ENCODE data around the gene UBE2N. TPM values are rescaled to one million over a fixed set of nuclear protein-coding genes. Genes with fewer than 3 reads are reported as not detected.

The UBE2N gene
- total and polyA plus RNA-seq, 4 experiments from 2014 or later: 71.2 to 227 (median 136) TPM

GRCh38 chr12:93427779-93428564 is 13.8 kb downstream of the UBE2N start:
- intact Hi-C loops (cut with micrococcal nuclease): no loop called here
- no peaks in the 10 kb centered on the region for H3K27me3 Mint-ChIP-seq
- Histone ChIP-seq H3K4me1 (ENCODE audit: insufficient read depth, low read length) (peaks cover 95% of the 10 kb centered on the region), H3K27ac (ENCODE audit: low read depth, low read length) (no peak overlapping the region), H3K36me3 (ENCODE audit: insufficient read depth, low read length) (no peaks in the 10 kb centered on the region), H3K4me3 (ENCODE audit: low read length in 2 of 2) (no peak overlapping the region), H3K27me3 (ENCODE audit: insufficient read depth, low read length) (no peaks in the 10 kb centered on the region), H3K9me3 (ENCODE audit: control insufficient read depth in 1 of 2, low read length in 2 of 2) (no peaks in the 10 kb centered on the region)
- peak overlapping the region in 6 of 8 donors; percentile 21 to 75 (median 38) for H3K4me3 Mint-ChIP-seq
- CTCF ChIA-PET (ENCODE audit: partially characterized antibody): interaction anchor here (2.6 to 3.4 kb wide), 2 partner anchors 8 to 10 kb away, joined by 10 to 30 read pairs; no protein-coding TSS in a partner anchor
- peaks cover 65 to 91% (median 77%) of the 10 kb centered on the region in 4 donors for H3K4me1 Mint-ChIP-seq
- no peak for DNase-seq
- no peaks in the 10 kb centered on the region for H3K9me3 Mint-ChIP-seq
- POLR2A ChIA-PET (ENCODE audit: partially characterized antibody): no interaction called here
- H3K36me3 Mint-ChIP-seq: no peaks in the 10 kb centered on the region
- H3K27ac Mint-ChIP-seq: peak overlapping the region in 5 of 7 donors; percentile 38 to 75 (median 48)

GRCh38 chr12:93426412-93426805 is 15.3 kb downstream of the UBE2N start:
- POLR2A ChIA-PET (ENCODE audit: partially characterized antibody): interaction anchor here (0.9 kb wide), 2 partner anchors 11 to 14 kb away, joined by 4 read pairs; no protein-coding TSS in a partner anchor
- H3K4me1 Mint-ChIP-seq: peaks cover 67 to 94% (median 79%) of the 10 kb centered on the region in 4 donors
- H3K4me3 ChIP-seq (ENCODE audit: low read length in 2 of 2): no peak overlapping the region
- H3K9me3 ChIP-seq (ENCODE audit: control insufficient read depth in 1 of 2, low read length in 2 of 2): no peaks in the 10 kb centered on the region
- intact Hi-C loops (cut with micrococcal nuclease): loop anchor here (1.0 kb wide), 1 partner anchor 10 kb away; no protein-coding TSS in a partner anchor
- H3K27ac ChIP-seq (ENCODE audit: low read depth, low read length): no peak overlapping the region
- CTCF ChIA-PET (ENCODE audit: partially characterized antibody): interaction anchor here (0.7 to 3.4 kb wide), 9 partner anchors 11 to 675 kb away, joined by 3 to 10 read pairs (median 4); no protein-coding TSS in a partner anchor
- H3K9me3 Mint-ChIP-seq: no peaks in the 10 kb centered on the region
- H3K4me1 ChIP-seq (ENCODE audit: insufficient read depth, low read length): peaks cover 95% of the 10 kb centered on the region
- H3K27me3 Mint-ChIP-seq: no peaks in the 10 kb centered on the region
- no peaks in the 10 kb centered on the region for H3K36me3 Mint-ChIP-seq
- peak overlapping the region in 7 of 8 donors; percentile 16 to 73 (median 63) for H3K4me3 Mint-ChIP-seq
- H3K27ac Mint-ChIP-seq: peak overlapping the region; percentile 17 to 85 (median 52)
- H3K27me3 ChIP-seq (ENCODE audit: insufficient read depth, low read length): no peaks in the 10 kb centered on the region
- no peaks in the 10 kb centered on the region for H3K36me3 ChIP-seq (ENCODE audit: insufficient read depth, low read length)
- DNase-seq: no peak

GRCh38 chr12:93425736-93426411 is 15.9 kb downstream of the UBE2N start:
- H3K4me1 ChIP-seq (ENCODE audit: insufficient read depth, low read length): peaks cover 90% of the 10 kb centered on the region
- Mint-ChIP-seq H3K4me1 (peaks cover 67 to 94% (median 79%) of the 10 kb centered on the region in 4 donors), H3K27me3 (no peaks in the 10 kb centered on the region), H3K36me3 (no peaks in the 10 kb centered on the region), H3K4me3 (peak overlapping the region in 7 of 8 donors; percentile 40 to 73 (median 63)), H3K9me3 (no peaks in the 10 kb centered on the region), H3K27ac (peak overlapping the region; percentile 17 to 85 (median 61))
- H3K27me3 ChIP-seq (ENCODE audit: insufficient read depth, low read length): no peaks in the 10 kb centered on the region
- H3K9me3 ChIP-seq (ENCODE audit: control insufficient read depth in 1 of 2, low read length in 2 of 2): no peaks in the 10 kb centered on the region
- no peaks in the 10 kb centered on the region for H3K36me3 ChIP-seq (ENCODE audit: insufficient read depth, low read length)
- POLR2A ChIA-PET (ENCODE audit: partially characterized antibody): interaction anchor here (0.7 to 1.4 kb wide), 4 partner anchors 11 to 21 kb away, joined by 3 to 4 read pairs (median 4); no protein-coding TSS in a partner anchor
- H3K4me3 ChIP-seq (ENCODE audit: low read length in 2 of 2): no peak overlapping the region
- CTCF ChIA-PET (ENCODE audit: partially characterized antibody): interaction anchor here (0.8 to 1.4 kb wide), 7 partner anchors 11 to 675 kb away, joined by 3 to 5 read pairs (median 4); no protein-coding TSS in a partner anchor
- no peak overlapping the region for H3K27ac ChIP-seq (ENCODE audit: low read depth, low read length)
- intact Hi-C loops (cut with micrococcal nuclease): loop anchor here (1.0 kb wide), 1 partner anchor 10 kb away; no protein-coding TSS in a partner anchor
- DNase-seq: no peak

GRCh38 chr12:93422050-93422449 is 19.7 kb downstream of the UBE2N start:
- CTCF ChIA-PET (ENCODE audit: partially characterized antibody): interaction anchor here (1.0 to 5.3 kb wide), 9 partner anchors 8 to 680 kb away, joined by 3 to 75 read pairs (median 12); no protein-coding TSS in a partner anchor
- Mint-ChIP-seq H3K9me3 (no peaks in the 10 kb centered on the region), H3K4me1 (peaks cover 65 to 93% (median 81%) of the 10 kb centered on the region in 4 donors), H3K36me3 (no peaks in the 10 kb centered on the region), H3K4me3 (peak overlapping the region in 1 of 8 donors; percentile 46), H3K27ac (peak overlapping the region in 5 of 7 donors; percentile 11 to 85 (median 39)), H3K27me3 (no peaks in the 10 kb centered on the region)
- Histone ChIP-seq H3K9me3 (ENCODE audit: control insufficient read depth in 1 of 2, low read length in 2 of 2) (no peaks in the 10 kb centered on the region), H3K4me1 (ENCODE audit: insufficient read depth, low read length) (peaks cover 85% of the 10 kb centered on the region), H3K4me3 (ENCODE audit: low read length in 2 of 2) (no peak overlapping the region), H3K27me3 (ENCODE audit: insufficient read depth, low read length) (no peaks in the 10 kb centered on the region), H3K27ac (ENCODE audit: low read depth, low read length) (no peak overlapping the region), H3K36me3 (ENCODE audit: insufficient read depth, low read length) (no peaks in the 10 kb centered on the region)
- no peak for DNase-seq
- POLR2A ChIA-PET (ENCODE audit: partially characterized antibody): interaction anchor here (1.6 kb wide), 2 partner anchors 14 to 20 kb away, joined by 5 to 6 read pairs; partner anchors contain the start of gene UBE2N
- intact Hi-C loops (cut with micrococcal nuclease): loop anchor here (5.0 kb wide), 1 partner anchor 680 kb away; no protein-coding TSS in a partner anchor

- Mint-ChIP-seq H3K4me3 (peak overlapping the region in 3 of 8 donors; percentile 8 to 21 (median 19)), H3K4me1 (peaks cover 62 to 93% (median 80%) of the 10 kb centered on the region in 4 donors), H3K9me3 (no peaks in the 10 kb centered on the region), H3K27me3 (no peaks in the 10 kb centered on the region), H3K27ac (peak overlapping the region; percentile 39 to 89 (median 76)), H3K36me3 (peaks cover under 1 to 2% of the 10 kb centered on the region in 2 donors)
- H3K27me3 ChIP-seq (ENCODE audit: insufficient read depth, low read length): no peaks in the 10 kb centered on the region
- CTCF ChIA-PET (ENCODE audit: partially characterized antibody): interaction anchor here (0.7 to 5.3 kb wide), 46 partner anchors 9 to 719 kb away, joined by 3 to 75 read pairs (median 4); partner anchors contain the start of gene MRPL42
- intact Hi-C loops (cut with micrococcal nuclease): loop anchor here (1.0 to 5.0 kb wide), 6 partner anchors 21 to 683 kb away; partner anchors contain the start of genes MRPL42 and UBE2N
- H3K36me3 ChIP-seq (ENCODE audit: insufficient read depth, low read length): no peaks in the 10 kb centered on the region
- no peak overlapping the region for H3K4me3 ChIP-seq (ENCODE audit: low read length in 2 of 2)
- peaks cover 80% of the 10 kb centered on the region for H3K4me1 ChIP-seq (ENCODE audit: insufficient read depth, low read length)
- DNase-seq: peak in 4 of 5 donors; percentile 41 to 55 (median 48)
- POLR2A ChIA-PET (ENCODE audit: partially characterized antibody): interaction anchor here (1.3 to 2.3 kb wide), 4 partner anchors 12 to 490 kb away, joined by 3 to 10 read pairs (median 8); partner anchors contain the start of genes EEA1 and UBE2N
- H3K27ac ChIP-seq (ENCODE audit: low read depth, low read length): no peak overlapping the region
- H3K9me3 ChIP-seq (ENCODE audit: control insufficient read depth in 1 of 2, low read length in 2 of 2): no peaks in the 10 kb centered on the region
Measured at GRCh38 chr12:93419388-93420034, 22.2 kb downstream of the UBE2N start.

- no peaks in the 10 kb centered on the region for H3K27me3 Mint-ChIP-seq
- peak overlapping the region in 1 of 8 donors; percentile 2 for H3K4me3 Mint-ChIP-seq
- peak overlapping the region in 2 of 7 donors; percentile 5 to 25 for H3K27ac Mint-ChIP-seq
- peaks cover 3 to 4% of the 10 kb centered on the region in 2 donors for H3K36me3 Mint-ChIP-seq
- H3K9me3 ChIP-seq (ENCODE audit: control insufficient read depth in 1 of 2, low read length in 2 of 2): no peaks in the 10 kb centered on the region
- DNase-seq: no peak
- H3K27me3 ChIP-seq (ENCODE audit: insufficient read depth, low read length): no peaks in the 10 kb centered on the region
- H3K4me1 ChIP-seq (ENCODE audit: insufficient read depth, low read length): peaks cover 72% of the 10 kb centered on the region
- peaks cover 60 to 91% (median 78%) of the 10 kb centered on the region in 4 donors for H3K4me1 Mint-ChIP-seq
- CTCF ChIA-PET (ENCODE audit: partially characterized antibody): interaction anchor here (0.6 to 5.3 kb wide), 8 partner anchors 18 to 1976 kb away, joined by 3 to 75 read pairs (median 4); no protein-coding TSS in a partner anchor
- intact Hi-C loops (cut with micrococcal nuclease): loop anchor here (2.0 kb wide), 1 partner anchor 23 kb away; the partner anchor contains the start of gene UBE2N
- no peaks in the 10 kb centered on the region for H3K9me3 Mint-ChIP-seq
- H3K36me3 ChIP-seq (ENCODE audit: insufficient read depth, low read length): no peaks in the 10 kb centered on the region
- no peak overlapping the region for H3K4me3 ChIP-seq (ENCODE audit: low read length in 2 of 2)
- POLR2A ChIA-PET (ENCODE audit: partially characterized antibody): interaction anchor here (2.3 kb wide), 1 partner anchor 19 kb away, joined by 10 read pairs; no protein-coding TSS in a partner anchor
- no peak overlapping the region for H3K27ac ChIP-seq (ENCODE audit: low read depth, low read length)
Measured at GRCh38 chr12:93417967-93418480, 23.7 kb downstream of the UBE2N start.

Measured in CD4-positive, alpha-beta memory T cell (primary cell).